Stimulated activated CD8-positive, alpha-beta memory T cell treated with anti-CD3 and anti-CD28 coated beads, Interleukin-15, amount 100 ng/mL, for 4 hours (primary cell): Measurements from ENCODE around the gene ATP8B2.

Experiments
- DNase-seq, 2 donors: peaks; one replicate each; pipeline ENCODE4 v3.0.0-alpha.2; 2020; ENCODE audit warnings: low read depth in 2 of 2

The ATP8B2 gene

DNA sequence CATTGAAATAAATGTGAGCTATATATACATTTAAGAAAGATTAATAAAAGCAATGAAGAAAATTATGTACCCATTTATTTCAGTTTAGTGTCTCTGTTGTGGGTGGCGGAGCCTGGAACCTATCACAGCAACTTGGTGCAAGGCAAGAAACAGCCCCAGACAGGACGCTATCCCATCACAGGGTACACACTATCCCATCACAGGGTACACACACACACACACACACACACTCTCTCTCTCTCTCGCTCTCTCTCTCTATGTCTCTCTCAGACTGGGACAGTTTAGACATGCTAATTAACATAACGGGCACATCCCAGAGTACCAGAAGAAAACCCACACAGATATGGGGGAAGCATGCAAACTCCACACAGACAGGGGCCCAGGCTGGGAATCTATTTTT is 73.4 kb downstream of the ATP8B2 start:
- DNase-seq: no peak

DNA sequence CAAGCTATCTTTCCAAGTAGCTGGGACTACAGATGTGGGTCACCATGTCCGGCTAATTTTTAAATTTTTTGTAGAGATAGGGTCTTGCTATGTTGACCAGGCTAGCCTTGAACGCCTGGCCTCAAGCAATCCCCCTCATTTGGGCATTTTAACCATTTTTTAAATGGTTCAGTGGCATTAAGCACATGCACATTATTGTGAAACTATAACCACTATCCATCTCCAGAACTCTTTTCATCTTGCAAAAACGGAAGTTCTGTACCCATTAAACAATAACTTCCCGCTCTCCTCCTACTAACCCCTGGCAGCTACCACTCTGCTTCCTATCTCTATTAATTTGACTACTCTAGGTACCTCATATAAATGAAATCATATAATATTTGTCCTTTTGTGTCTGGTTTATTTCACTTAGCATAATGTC is 75.1 kb downstream of the ATP8B2 start:
- no peak for DNase-seq
